ENCODE data around the gene LRRFIP1.

LRRFIP1 gene

DNA sequence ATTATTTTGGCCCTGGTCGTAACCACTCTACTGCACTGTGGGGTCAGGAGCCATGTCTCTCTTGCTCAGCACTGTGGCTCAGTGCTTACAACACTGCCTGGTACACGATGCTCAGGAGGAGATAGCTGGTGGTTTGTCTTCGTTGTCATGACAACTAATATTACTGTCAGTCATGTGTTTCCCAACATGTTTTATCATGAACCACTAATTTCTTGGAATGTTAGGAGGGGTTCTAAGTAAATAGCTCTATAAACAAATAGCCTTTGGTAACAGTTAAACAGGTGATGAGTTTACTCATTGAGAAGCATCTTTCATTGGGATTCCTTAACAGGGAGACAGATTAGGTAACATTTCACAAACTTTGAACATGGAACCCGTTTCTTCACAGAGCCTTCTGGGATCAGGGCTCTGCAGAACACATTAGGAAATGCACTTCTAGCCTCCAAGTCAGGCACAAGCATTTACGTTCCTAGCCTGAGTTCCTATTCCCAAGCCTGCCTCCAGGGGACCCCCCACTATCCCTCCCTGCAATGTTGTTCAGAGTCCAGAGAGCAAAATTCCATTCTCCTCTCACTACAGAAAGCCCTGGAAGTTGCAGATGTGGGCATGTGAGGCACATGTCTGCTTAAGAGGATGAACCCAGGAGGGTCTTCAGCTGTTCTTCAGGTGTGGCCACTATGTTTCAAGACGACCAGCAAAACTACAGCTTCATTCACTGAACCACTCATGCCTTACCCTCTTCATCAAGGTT is 164.8 kb downstream of the LRRFIP1 start:
- TF ChIP-seq, protein P1, sequence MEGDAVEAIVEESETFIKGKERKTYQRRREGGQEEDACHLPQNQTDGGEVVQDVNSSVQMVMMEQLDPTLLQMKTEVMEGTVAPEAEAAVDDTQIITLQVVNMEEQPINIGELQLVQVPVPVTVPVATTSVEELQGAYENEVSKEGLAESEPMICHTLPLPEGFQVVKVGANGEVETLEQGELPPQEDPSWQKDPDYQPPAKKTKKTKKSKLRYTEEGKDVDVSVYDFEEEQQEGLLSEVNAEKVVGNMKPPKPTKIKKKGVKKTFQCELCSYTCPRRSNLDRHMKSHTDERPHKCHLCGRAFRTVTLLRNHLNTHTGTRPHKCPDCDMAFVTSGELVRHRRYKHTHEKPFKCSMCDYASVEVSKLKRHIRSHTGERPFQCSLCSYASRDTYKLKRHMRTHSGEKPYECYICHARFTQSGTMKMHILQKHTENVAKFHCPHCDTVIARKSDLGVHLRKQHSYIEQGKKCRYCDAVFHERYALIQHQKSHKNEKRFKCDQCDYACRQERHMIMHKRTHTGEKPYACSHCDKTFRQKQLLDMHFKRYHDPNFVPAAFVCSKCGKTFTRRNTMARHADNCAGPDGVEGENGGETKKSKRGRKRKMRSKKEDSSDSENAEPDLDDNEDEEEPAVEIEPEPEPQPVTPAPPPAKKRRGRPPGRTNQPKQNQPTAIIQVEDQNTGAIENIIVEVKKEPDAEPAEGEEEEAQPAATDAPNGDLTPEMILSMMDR (IDR thresholded peaks at IDR 0.05) = peak; percentile 7
- Mint-ChIP-seq H3K27ac (no peak overlapping the region), H3K9me3 (peaks cover 17% of the 10 kb centered on the region), H3K27me3 (ENCODE audit: low read depth, poor library complexity) (peaks cover 12% of the 10 kb centered on the region), H3K4me3 (no peak overlapping the region), H3K4me1 (no peaks in the 10 kb centered on the region), H3K36me3 (ENCODE audit: low read depth) (peaks cover 8% of the 10 kb centered on the region)
- no peak for DNase-seq

DNA sequence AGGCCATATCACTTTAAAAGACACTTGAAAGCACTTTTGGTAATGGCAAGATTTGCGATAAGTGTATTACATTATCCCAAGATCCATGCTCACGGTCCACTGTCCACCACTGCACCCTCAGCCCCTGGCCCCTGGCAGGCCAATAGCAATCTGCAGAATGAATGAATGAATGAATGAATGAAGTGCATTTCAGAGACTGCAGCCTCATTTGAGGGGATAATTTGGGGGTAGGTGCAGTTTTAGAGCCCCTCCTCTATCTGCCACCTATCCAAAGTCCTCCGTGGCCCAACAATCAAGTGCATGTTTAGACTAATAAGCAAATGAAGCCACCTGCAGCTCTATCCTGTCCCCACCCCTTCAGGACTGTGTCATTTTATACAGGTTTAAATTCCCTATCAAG is 169.9 kb downstream of the LRRFIP1 start:
- no peaks in the 10 kb centered on the region for H3K4me1 Mint-ChIP-seq
- DNase-seq = no peak
- TF ChIP-seq, protein P1 (IDR thresholded peaks at IDR 0.05) = no peak
- peaks cover 13% of the 10 kb centered on the region for H3K36me3 Mint-ChIP-seq (ENCODE audit: low read depth)
- H3K27me3 Mint-ChIP-seq (ENCODE audit: low read depth, poor library complexity) = peaks cover 8% of the 10 kb centered on the region
- no peak overlapping the region for H3K4me3 Mint-ChIP-seq
- H3K27ac Mint-ChIP-seq = no peak overlapping the region
- peaks cover 21% of the 10 kb centered on the region for H3K9me3 Mint-ChIP-seq

DNA sequence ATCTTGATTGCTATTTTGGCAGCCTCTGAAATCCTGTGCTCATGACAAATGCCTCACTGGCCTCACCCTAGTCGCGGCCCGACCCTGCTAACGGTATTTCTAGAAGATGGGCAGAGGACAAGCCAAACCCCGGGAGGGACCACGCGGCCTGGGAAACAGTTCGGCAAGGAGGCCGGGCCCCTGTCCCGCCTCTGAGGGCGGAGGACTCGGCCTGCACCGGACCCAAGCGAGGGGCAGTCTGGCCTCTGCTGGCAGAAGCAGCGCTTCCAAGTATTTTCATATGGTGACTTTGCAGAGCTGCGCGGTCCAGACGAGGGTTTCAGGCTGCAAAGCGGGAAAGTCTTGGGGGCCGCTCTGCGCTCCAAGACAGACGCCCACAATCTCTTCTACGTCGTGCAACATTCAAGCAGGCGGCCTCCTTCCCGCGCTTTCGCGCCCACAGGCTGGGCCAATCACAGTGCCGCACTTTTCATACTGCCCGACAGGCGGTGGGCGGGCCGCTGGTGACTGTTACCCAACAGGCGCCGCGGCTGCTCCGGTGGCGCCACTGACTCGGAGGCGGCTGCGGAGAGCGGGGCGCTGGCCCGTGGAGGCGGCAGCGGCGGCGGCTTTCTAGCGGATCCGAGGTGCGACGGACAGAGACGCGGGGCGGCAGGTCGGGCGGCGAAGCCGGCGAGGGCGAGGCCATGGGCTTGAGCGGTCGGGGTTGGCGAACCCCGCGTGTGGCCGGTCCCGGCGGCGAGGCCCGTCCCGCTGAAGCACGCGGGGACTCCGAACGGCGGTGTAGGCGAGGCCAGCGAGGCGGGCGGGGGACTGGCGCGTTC is 171.1 kb downstream of the LRRFIP1 start, which contains the start of gene RBM44:
TSS of gene RBM44 (plus strand) at position 544 of the 824 bp plus-strand sequence. CDS start 14,831 bp downstream, outside the sequence.
- TF ChIP-seq, protein P1 (IDR thresholded peaks at IDR 0.05) = no peak
- Mint-ChIP-seq H3K36me3 (ENCODE audit: low read depth) (peaks cover 13% of the 10 kb centered on the region), H3K4me3 (no peak within 1 kb of the TSS), H3K27me3 (ENCODE audit: low read depth, poor library complexity) (peaks cover 8% of the 10 kb centered on the region), H3K9me3 (peaks cover 21% of the 10 kb centered on the region), H3K4me1 (no peaks in the 10 kb centered on the region), H3K27ac (no peak within 1 kb of the TSS)
- DNase-seq = no peak

DNA sequence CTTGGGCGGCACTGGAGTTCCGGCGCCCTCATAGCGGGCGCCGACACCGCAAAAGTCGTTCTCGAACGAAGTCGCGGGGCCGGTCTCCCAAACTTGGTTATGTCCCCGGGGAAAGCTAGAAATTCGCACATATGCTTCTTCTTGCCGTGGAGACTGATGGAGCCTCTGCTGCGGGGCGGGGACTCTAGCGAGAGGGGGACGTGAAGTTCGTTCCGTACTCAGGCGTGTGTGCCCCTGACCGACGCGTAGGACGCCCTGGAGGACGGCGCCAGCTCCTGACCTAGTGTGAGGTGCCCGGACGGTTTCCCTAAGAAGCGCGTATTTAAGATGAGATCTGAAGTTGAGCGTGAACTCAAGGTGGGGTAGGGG is 171.7 kb downstream of the LRRFIP1 start:
- TF ChIP-seq, protein P1 (IDR thresholded peaks at IDR 0.05) = no peak

DNA sequence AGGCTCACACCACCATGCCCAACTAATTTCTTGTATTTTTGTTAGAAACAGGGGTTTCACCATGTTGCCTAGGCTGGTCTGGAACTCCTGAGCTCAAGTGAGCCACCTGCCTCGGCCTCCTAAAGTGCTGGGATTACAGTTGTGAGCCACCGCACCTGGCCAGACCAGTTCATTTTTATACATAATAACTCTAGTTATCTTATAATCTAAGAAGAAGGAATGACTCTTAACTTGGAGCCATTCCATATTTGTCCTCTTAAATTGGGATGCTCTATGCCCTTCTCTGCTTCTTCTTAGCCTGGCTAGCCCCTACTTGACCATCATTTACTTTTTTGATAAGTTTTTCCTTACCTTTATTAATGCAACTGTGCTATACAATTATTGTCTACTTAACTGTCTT is 174.1 kb downstream of the LRRFIP1 start:
- no peak overlapping the region for H3K27ac Mint-ChIP-seq
- no peaks in the 10 kb centered on the region for H3K4me1 Mint-ChIP-seq
- TF ChIP-seq, protein P1 (IDR thresholded peaks at IDR 0.05) = no peak
- H3K27me3 Mint-ChIP-seq (ENCODE audit: low read depth, poor library complexity) = peaks cover 6% of the 10 kb centered on the region
- H3K9me3 Mint-ChIP-seq = peaks cover 19% of the 10 kb centered on the region
- peaks cover 13% of the 10 kb centered on the region for H3K36me3 Mint-ChIP-seq (ENCODE audit: low read depth)
- H3K4me3 Mint-ChIP-seq = no peak overlapping the region
- no peak for DNase-seq

More for the DNA sequence above, 171.7 kb downstream of the LRRFIP1 start:
- Mint-ChIP-seq H3K27ac (no peak overlapping the region), H3K9me3 (peaks cover 21% of the 10 kb centered on the region), H3K27me3 (ENCODE audit: low read depth, poor library complexity) (peaks cover 8% of the 10 kb centered on the region), H3K4me1 (no peaks in the 10 kb centered on the region), H3K36me3 (ENCODE audit: low read depth) (peaks cover 13% of the 10 kb centered on the region), H3K4me3 (no peak overlapping the region)
- DNase-seq = no peak

All from nephron progenitor cell (in vitro differentiated cells).